AML-193 (cell line): Measurements from ENCODE around the gene NR1H4.
"Not testable (repeated sequence)": the region's sequence is repeated elsewhere in the genome, so short reads cannot be mapped to it uniquely, and the experiment has no call there.

Source experiments
- DNase-seq, 2 experiments: peaks; one replicate each; lab custom pipeline; 2025; lab: John Stamatoyannopoulos, UW

NR1H4 gene

DNA sequence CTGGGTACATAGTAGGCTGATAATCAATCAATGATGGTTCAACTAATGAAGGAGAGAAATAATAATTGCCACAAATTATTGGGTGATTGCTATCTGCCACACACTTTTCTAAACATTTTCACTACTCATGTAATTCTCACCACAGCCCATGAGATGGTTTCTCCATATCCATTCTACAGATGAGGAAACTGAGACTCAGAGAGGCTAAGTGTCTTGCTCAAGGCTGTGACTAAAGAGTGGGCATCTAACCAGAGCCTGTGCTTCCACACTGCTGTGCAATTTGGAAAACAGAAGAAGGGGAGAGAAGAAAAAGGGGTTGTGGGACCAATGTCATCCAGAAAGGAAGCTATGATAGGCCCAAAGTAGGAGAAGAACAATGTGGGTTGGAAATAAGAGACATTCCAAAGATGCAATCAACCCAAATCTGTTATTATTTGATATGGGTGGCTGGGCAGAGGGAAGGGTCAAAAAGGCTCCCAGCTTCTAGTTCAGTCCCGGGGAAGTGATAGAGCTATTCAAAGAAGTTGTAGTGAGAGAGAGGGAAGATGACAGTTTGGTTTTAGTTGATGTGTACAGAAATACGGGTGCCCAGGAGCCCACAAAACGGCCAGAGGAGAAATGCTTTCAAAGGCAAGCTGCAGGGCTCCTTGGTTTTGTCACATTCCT, 483 bp upstream of the NR1H4 start:
- no peak for DNase-seq

DNA sequence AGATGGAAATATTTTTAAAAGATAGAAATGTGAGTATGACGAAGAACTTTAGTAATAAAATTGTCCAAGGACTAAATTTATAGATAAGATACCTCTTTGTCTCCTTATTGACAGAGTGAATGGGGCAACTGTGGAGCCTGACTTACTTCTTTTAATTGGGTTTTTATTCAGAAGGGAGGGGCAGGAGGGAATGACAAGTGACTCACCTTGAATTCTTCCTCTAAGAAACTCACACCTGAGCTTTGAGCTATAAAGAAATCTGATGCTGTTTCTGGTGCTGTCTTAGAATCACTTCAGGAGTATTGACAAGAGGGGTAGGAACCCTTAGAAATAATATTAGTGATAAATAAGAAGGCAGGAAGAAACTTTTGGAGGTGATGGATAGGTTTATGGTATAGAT, 951 bp downstream of the NR1H4 start:
- DNase-seq: no peak

- no peak for DNase-seq
Observed at GRCh38 chr12:100476013-100476751, 2.5 kb downstream of the NR1H4 start.

GRCh38 chr12:100481021-100481420, 7.4 kb downstream of the NR1H4 start:
- no peak for DNase-seq

- no peak for DNase-seq
Observed at GRCh38 chr12:100484183-100484886, 10.7 kb downstream of the NR1H4 start.

DNA sequence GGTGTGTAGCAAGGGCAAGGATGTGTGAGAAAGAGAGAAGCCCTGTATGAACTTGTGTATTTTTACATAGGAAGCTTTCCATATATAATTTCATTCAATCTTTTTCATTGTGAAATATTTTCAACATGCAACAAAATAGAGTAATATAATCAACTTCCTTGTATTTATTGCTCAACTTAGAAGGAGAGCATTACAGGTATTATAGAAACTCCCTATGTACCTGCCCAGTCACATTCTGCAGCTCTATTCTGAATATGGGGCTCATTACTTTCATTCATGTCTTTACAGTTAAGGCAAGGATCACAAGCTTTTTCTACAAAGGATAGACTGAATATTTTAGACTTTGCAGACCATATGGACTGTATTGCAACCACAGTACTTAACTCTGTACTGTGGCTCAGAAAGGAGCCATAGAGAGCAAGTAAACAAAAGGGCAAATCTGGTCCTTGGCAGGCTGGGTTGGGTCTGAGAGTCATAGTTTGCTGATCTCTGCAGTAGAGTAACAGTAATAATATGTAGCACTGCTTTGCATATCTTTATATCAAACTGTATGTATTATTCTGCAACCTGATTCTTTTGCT, 11.3 kb downstream of the NR1H4 start:
- no peak for DNase-seq

- DNase-seq: no peak
Observed at GRCh38 chr12:100485983-100486382, 12.3 kb downstream of the NR1H4 start.

DNA sequence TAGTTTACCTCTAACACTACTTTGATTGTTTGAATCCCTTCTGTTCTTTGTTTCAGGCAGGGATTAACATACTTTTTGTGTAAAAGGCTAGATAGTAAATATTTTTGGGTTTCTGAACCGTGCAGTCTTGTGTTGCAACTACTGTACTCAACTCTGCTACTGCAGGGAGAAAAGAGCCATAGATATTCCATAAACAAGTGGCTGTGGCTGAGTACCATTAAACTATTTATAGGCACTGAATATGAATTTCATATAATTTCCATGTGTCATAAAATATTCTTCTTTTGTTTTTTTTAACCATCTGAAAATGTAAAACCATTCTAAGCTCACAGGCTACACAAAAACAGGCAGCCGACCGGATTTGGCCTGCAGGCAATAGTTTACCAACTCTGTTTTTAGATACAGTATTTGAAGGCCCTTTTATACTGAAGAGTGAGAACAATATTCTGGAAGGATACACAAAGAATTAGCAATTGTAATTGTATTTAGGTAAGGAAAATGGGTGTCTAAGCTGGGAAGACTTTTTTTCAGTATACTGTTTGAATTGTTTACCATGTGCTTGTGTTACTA, 15.7 kb downstream of the NR1H4 start:
- no peak for DNase-seq

DNA sequence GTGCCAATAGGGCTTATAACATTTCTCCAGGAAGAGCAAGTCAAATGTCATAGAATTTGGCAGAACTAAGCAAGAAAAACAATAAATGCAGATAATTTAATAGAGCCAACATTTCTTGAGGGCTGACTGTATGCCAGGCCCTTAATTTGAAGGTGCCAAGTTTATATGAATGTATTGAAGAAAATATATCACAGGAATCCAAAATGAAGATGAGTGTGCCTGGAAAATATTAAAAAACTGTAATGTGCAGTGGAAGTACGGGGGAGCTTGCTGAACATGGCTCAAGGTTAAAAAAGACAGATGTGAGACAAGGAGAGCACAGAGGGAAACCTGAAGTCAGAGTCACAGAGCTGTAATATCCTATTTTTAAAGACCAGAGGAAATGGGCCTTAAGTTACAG, 16.4 kb downstream of the NR1H4 start:
- no peak for DNase-seq

- DNase-seq: no peak
Observed at GRCh38 chr12:100491104-100491503, 17.4 kb downstream of the NR1H4 start.

DNA sequence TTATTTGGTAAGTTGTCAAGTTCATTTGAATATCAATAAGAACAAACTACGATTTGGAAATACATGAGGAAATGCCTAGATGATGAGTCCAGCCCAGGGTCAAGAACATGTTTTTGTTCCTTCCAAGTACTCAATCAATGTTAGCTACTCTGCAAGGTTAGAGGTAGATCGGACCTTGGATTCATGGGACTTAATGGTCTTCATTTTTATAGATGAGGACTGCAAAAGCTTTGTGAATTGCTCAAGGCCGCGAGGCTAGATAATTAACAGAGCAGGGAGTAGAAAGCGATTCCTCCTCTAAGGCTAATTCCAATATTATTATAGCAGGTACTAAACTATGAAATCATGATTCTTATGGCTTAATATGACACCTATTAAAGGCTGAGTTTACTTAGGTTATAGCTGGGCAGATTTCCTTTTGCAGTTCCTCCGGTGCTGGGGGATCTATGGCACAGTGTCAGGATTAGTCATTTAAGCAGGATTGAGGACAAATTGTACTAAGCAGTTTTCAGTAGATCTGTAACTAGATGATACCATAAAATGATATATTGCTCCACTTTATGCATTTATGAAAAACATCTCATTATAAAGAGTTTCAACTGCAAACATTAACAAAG, 19.8 kb downstream of the NR1H4 start:
- no peak for DNase-seq

DNA sequence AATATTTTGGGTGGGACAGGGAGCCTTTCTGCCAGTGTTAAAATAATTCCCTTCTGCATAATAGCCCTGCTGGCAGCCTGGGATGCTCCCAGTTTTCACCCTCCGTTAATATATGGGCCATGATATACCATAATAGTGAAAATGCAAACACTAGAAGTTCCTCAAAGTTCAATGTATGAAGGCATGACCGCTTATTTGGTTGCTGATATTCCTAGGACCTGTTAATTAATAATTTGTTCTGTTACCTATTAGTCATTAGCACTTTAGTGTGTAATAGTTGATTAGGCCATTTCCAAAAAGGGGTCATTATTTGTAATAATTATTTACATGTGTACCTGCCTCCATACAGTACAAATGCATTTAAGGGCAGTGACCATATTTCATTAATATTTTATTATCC, 20.4 kb downstream of the NR1H4 start:
- DNase-seq: no peak

- DNase-seq: no peak
Observed at GRCh38 chr12:100494538-100494937, 20.9 kb downstream of the NR1H4 start.

- no peak for DNase-seq
Observed at GRCh38 chr12:100497105-100497795, 23.6 kb downstream of the NR1H4 start.

GRCh38 chr12:100498141-100498540, 24.5 kb downstream of the NR1H4 start:
- DNase-seq: no peak

DNA sequence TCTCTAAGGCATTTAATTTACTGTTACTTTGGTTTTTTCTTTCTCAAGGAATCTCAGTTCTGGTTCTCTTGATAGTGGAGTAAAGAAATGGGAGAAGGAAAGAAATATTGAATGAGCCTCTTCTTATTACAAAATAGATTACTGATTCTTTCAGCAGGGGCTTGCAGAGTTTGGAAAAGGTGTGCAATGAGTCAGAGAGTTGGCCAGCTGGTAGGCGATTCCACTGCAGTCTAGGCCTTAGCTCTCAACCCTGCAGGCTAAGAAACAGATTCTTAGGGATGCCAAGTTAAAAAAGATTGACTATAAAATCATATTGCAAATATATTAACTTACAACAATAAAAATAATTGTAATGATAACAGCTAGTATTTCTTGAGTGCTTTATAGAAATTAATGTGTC, 25.8 kb downstream of the NR1H4 start:
- DNase-seq: no peak

GRCh38 chr12:100502718-100503117, 29.1 kb downstream of the NR1H4 start:
- DNase-seq: not testable (repeated sequence)

DNA sequence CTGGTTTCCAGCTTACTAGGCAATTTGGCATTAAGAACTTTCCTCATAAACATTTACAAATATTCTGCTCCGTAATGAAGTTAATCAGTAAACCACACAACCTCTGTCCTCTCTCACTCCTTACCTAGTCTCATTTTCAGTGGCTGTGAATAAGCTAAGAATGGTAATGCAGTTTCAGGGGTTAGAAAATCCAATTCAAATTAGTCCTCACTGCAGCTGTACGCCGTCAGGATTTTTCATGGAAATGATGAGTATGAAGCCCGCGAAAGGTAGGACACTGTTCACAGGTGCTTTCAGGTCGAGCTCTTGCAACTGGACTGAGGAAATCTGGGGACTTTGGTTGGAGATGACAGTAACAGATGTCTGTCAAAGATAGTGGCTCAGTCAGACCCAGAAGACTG, 29.6 kb downstream of the NR1H4 start:
- DNase-seq: no peak

DNA sequence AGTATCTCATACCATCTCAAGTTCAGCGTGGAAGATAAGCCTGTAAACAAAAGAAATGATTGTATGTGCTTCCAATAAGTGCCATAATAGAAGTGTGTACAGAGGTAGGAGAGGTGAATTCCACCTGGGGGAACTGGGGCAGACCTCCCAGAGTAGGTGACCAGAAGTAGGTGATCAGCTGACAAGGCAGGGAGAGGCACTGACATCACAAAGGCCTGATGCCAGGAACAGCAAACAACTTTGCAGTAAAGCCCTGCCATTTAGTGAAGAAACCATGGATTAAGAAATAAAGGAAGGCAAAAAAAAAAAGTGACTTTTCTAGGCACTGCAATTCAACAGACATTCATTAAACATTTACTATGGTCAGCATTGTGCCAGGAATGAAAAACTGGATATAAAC, 31.1 kb downstream of the NR1H4 start:
- DNase-seq: no peak

- DNase-seq: no peak
Observed at GRCh38 chr12:100508751-100509150, 35.1 kb downstream of the NR1H4 start.

- no peak for DNase-seq
Observed at GRCh38 chr12:100512692-100513091, 39.0 kb downstream of the NR1H4 start.
